Subcutaneous abdominal adipose tissue (tissue), 5 donors: ENCODE results near the gene ITPR3.
A peak's percentile ranks its signal among the peaks of the same experiment; 100 is the strongest.

Source experiments
- H3K27ac ChIP-seq: one replicate; pipeline ENCODE4 v1.7.0; 2013; ENCODE audit warnings: low read depth, mild to moderate bottlenecking, inconsistent platforms, low read length, moderate library complexity
- H3K27me3 ChIP-seq, 5 donors: one replicate each; pipeline ENCODE4 v1.7.0; 2013; ENCODE audit warnings: low read length in 5 of 5, inconsistent platforms in 1 of 5; ENCODE audit not compliant: control insufficient read depth in 5 of 5, insufficient read depth in 4 of 5
- H3K36me3 ChIP-seq, 5 donors: one replicate each; pipeline ENCODE4 v1.7.0; 2013; ENCODE audit warnings: low read length in 5 of 5; ENCODE audit not compliant: control insufficient read depth in 5 of 5, insufficient read depth in 5 of 5
- H3K4me1 ChIP-seq, 5 donors: one replicate each; pipeline ENCODE4 v1.7.0; 2013; ENCODE audit warnings: low read length in 5 of 5, mild to moderate bottlenecking in 3 of 5, moderate library complexity in 1 of 5; ENCODE audit not compliant: control insufficient read depth in 5 of 5, insufficient read depth in 5 of 5
- H3K4me3 ChIP-seq, 5 donors: one replicate each; pipeline ENCODE4 v1.7.0; 2013; ENCODE audit warnings: low read length in 5 of 5, low read depth in 1 of 5
- H3K9ac ChIP-seq, 5 donors: one replicate each; pipeline ENCODE4 v1.7.0; 2013; ENCODE audit warnings: low read length in 5 of 5, mild to moderate bottlenecking in 4 of 5, moderate library complexity in 3 of 5
- H3K9me3 ChIP-seq, 5 donors: one replicate each; pipeline ENCODE4 v1.7.0; 2013; ENCODE audit warnings: low read length in 5 of 5; ENCODE audit not compliant: control insufficient read depth in 5 of 5
- donor health status: healthy.
- donor health status: healthy.
- donor health status: healthy.
- donor health status: healthy.
- donor health status: healthy.

The ITPR3 gene

GRCh38 chr6:33693186-33694105 is 72.3 kb downstream of the ITPR3 start:
- Histone ChIP-seq H3K4me3 (no peak overlapping the region), H3K9me3 (no peaks in the 10 kb centered on the region), H3K9ac (no peak overlapping the region), H3K27me3 (peaks cover 0 to 4% (median 0%) of the 10 kb centered on the region in 5 donors), H3K4me1 (peaks cover 0 to 47% (median 7%) of the 10 kb centered on the region in 5 donors), H3K27ac (no peak overlapping the region), H3K36me3 (peaks cover 0 to 88% (median 62%) of the 10 kb centered on the region in 5 donors)

- Histone ChIP-seq H3K9ac (no peak overlapping the region), H3K27ac (peak overlapping the region; percentile 10), H3K27me3 (no peaks in the 10 kb centered on the region), H3K4me3 (no peak overlapping the region), H3K36me3 (peaks cover 0 to 81% (median 54%) of the 10 kb centered on the region in 5 donors), H3K9me3 (no peaks in the 10 kb centered on the region), H3K4me1 (peaks cover 0 to 57% (median 7%) of the 10 kb centered on the region in 5 donors)
Observed at GRCh38 chr6:33694401-33694931, 73.3 kb downstream of the ITPR3 start.

- H3K9ac ChIP-seq: no peak overlapping the region
- peaks cover 0 to 62% (median 7%) of the 10 kb centered on the region in 5 donors for H3K4me1 ChIP-seq
- peak overlapping the region; percentile 10 for H3K27ac ChIP-seq
Observed at GRCh38 chr6:33694977-33695376, 73.9 kb downstream of the ITPR3 start.

GRCh38 chr6:33695451-33695887 is 74.3 kb downstream of the ITPR3 start:
- Histone ChIP-seq H3K4me3 (no peak overlapping the region), H3K27me3 (no peaks in the 10 kb centered on the region), H3K36me3 (peaks cover 0 to 77% (median 49%) of the 10 kb centered on the region in 5 donors), H3K27ac (peak overlapping the region; percentile 10), H3K9me3 (no peaks in the 10 kb centered on the region), H3K4me1 (peaks cover 3 to 67% (median 7%) of the 10 kb centered on the region in 5 donors), H3K9ac (no peak overlapping the region)

More at GRCh38 chr6:33694977-33695376, 73.9 kb downstream of the ITPR3 start:
- Histone ChIP-seq H3K36me3 (peaks cover 0 to 76% (median 50%) of the 10 kb centered on the region in 5 donors), H3K9me3 (no peaks in the 10 kb centered on the region), H3K4me3 (no peak overlapping the region), H3K27me3 (no peaks in the 10 kb centered on the region)

GRCh38 chr6:33696076-33696475 is 75.0 kb downstream of the ITPR3 start:
- Histone ChIP-seq H3K4me3 (no peak overlapping the region), H3K36me3 (peaks cover 0 to 71% (median 43%) of the 10 kb centered on the region in 5 donors), H3K4me1 (peaks cover 3 to 69% (median 7%) of the 10 kb centered on the region in 5 donors), H3K9me3 (no peaks in the 10 kb centered on the region), H3K9ac (peak overlapping the region in 1 of 5 donors; percentile 20), H3K27me3 (no peaks in the 10 kb centered on the region), H3K27ac (no peak overlapping the region)

GRCh38 chr6:33696548-33697518 is 75.7 kb downstream of the ITPR3 start:
- H3K27ac ChIP-seq: peak overlapping the region; percentile 57
- no peak overlapping the region for H3K4me3 ChIP-seq
- H3K36me3 ChIP-seq: peaks cover 0 to 64% (median 40%) of the 10 kb centered on the region in 5 donors
- no peaks in the 10 kb centered on the region for H3K9me3 ChIP-seq
- peak overlapping the region in 1 of 5 donors; percentile 20 for H3K9ac ChIP-seq
- peaks cover 3 to 69% (median 7%) of the 10 kb centered on the region in 5 donors for H3K4me1 ChIP-seq
- no peaks in the 10 kb centered on the region for H3K27me3 ChIP-seq

- Histone ChIP-seq H3K27me3 (no peaks in the 10 kb centered on the region), H3K27ac (no peak overlapping the region), H3K9me3 (no peaks in the 10 kb centered on the region), H3K9ac (no peak overlapping the region), H3K36me3 (peaks cover 0 to 55% (median 34%) of the 10 kb centered on the region in 5 donors), H3K4me1 (peaks cover 3 to 68% (median 7%) of the 10 kb centered on the region in 5 donors), H3K4me3 (no peak overlapping the region)
Observed at GRCh38 chr6:33697845-33698244, 76.7 kb downstream of the ITPR3 start.

- H3K4me1 ChIP-seq: peaks cover 3 to 62% (median 7%) of the 10 kb centered on the region in 5 donors
- no peaks in the 10 kb centered on the region for H3K9me3 ChIP-seq
- no peaks in the 10 kb centered on the region for H3K27me3 ChIP-seq
- no peak overlapping the region for H3K27ac ChIP-seq
- H3K9ac ChIP-seq: no peak overlapping the region
- peaks cover 0 to 50% (median 30%) of the 10 kb centered on the region in 5 donors for H3K36me3 ChIP-seq
- H3K4me3 ChIP-seq: no peak overlapping the region
Observed at GRCh38 chr6:33698494-33698893, 77.4 kb downstream of the ITPR3 start.

- Histone ChIP-seq H3K9me3 (no peaks in the 10 kb centered on the region), H3K27me3 (no peaks in the 10 kb centered on the region), H3K4me3 (no peak overlapping the region), H3K4me1 (peaks cover 3 to 60% (median 7%) of the 10 kb centered on the region in 5 donors), H3K27ac (no peak overlapping the region), H3K9ac (no peak overlapping the region), H3K36me3 (peaks cover 0 to 45% (median 28%) of the 10 kb centered on the region in 5 donors)
Observed at GRCh38 chr6:33699131-33699530, 78.0 kb downstream of the ITPR3 start.
